Upper lobe of left lung (tissue), 6 donors: ENCODE data around the gene STK16. TPM values are rescaled to one million over a fixed set of nuclear protein-coding genes. Genes with fewer than 3 reads are reported as not detected.

Source experiments
- ATAC-seq, 2 donors: fragments of 200-7000 bp; cut with Tn5 transposase; one replicate each; pipeline ENCODE4 v1.9.1; 2022; ENCODE audit warnings: mild to moderate bottlenecking in 2 of 2, moderate library complexity in 2 of 2; ENCODE audit not compliant: low FRiP score in 2 of 2
- DNase-seq, 2 donors: peaks; one replicate each; pipeline ENCODE4 v3.0.0-alpha.2; 2019 to 2020
- H3K27ac ChIP-seq, 4 donors: fragments of 200-600 bp; sonication (generic); one replicate each; pipeline ENCODE4 v1.5.1; 2016 to 2019
- H3K27me3 ChIP-seq, 4 donors: fragments of 200-600 bp; sonication (generic); one replicate each; pipeline ENCODE4 v1.5.1; 2017 to 2019
- H3K36me3 ChIP-seq, 4 donors: fragments of 200-600 bp; sonication (generic); one replicate each; pipeline ENCODE4 v1.5.1; 2016 to 2019
- H3K4me1 ChIP-seq, 4 donors: fragments of 200-600 bp; sonication (generic); one replicate each; pipeline ENCODE4 v1.5.1; 2018 to 2019
- H3K4me3 ChIP-seq, 4 donors: fragments of 200-600 bp; sonication (generic); one replicate each; pipeline ENCODE4 v1.5.1; 2017 to 2019; ENCODE audit warnings: mild to moderate bottlenecking in 2 of 4, moderate library complexity in 1 of 4
- H3K9me3 ChIP-seq, 4 donors: fragments of 200-600 bp; sonication (generic); one replicate each; pipeline ENCODE4 v1.5.1; 2018 to 2019
- CTCF ChIP-seq, 6 experiments: fragments of 450-650 bp in 4 of 6; fragments of 200-600 bp in 2 of 6; sonication (generic) in 2 of 6; IDR thresholded peaks; one replicate each; pipeline ENCODE4 v1.5.1; 2016 to 2019; ENCODE audit warnings: antibody characterized with exemption in 6 of 6
- EP300 ChIP-seq, 4 donors: sonication (generic); formaldehyde crosslinking; IDR thresholded peaks; one replicate each; pipeline ENCODE4 v1.5.1; 2017; ENCODE audit warnings: antibody characterized with exemption in 4 of 4, control low read depth in 2 of 4
- POLR2A ChIP-seq, 4 donors: fragments of 450-650 bp; IDR thresholded peaks; one replicate each; pipeline ENCODE4 v1.5.1; 2016 to 2017; ENCODE audit warnings: antibody characterized with exemption in 4 of 4, mild to moderate bottlenecking in 2 of 4
- POLR2AphosphoS5 ChIP-seq, 2 donors: sonication (generic); formaldehyde crosslinking; IDR thresholded peaks; one replicate each; pipeline ENCODE4 v1.5.1; 2017; ENCODE audit warnings: antibody characterized with exemption in 2 of 2
- WGBS, 2 donors: methylation state at CpG; one replicate each; pipeline ENCODE4 v1.1.5; 2017 to 2018; 5-methylcytosine and 5-hydroxymethylcytosine counted together
- total RNA-seq, 6 donors: library from RNA; depleted of rRNA in 4 of 6; stranded (reverse); fragments of >200 nt in 4 of 6; gene quantifications; one replicate each; pipeline versions ENCODE4 v1.1.0 to v1.2.1, GENCODE V29; 2016 to 2021
- donor health status: DM: no; HTN: no; CAD: no; lungs with moderate emphysema.
- donor health status: DM: no; HTN: yes; CAD: no; lungs with severe emphysema.

Gene STK16
- total RNA-seq, 6 donors from 2014 or later: 12.6 to 28.3 (median 15.7) TPM

GRCh38 chr2:219225350-219225749 lies 19.9 kb upstream of the STK16 start:
- peak overlapping the region in 1 of 4 donors; percentile 52 for H3K27ac ChIP-seq
- ATAC-seq (no peak), DNase-seq (peak in 1 of 2 donors; percentile 57)
- no peaks in the 10 kb centered on the region for H3K9me3 ChIP-seq
- TF ChIP-seq POLR2AphosphoS5 (IDR thresholded peaks at IDR 0.05) (peak in 1 of 2 donors; percentile 31), CTCF (IDR thresholded peaks at IDR 0.05) (no peak), POLR2A (IDR thresholded peaks at IDR 0.05) (no peak), EP300 (IDR thresholded peaks at IDR 0.05) (no peak)
- no peaks in the 10 kb centered on the region for H3K27me3 ChIP-seq
- peaks cover 42 to 68% (median 58%) of the 10 kb centered on the region in 4 donors for H3K36me3 ChIP-seq
- peaks cover 16 to 33% (median 20%) of the 10 kb centered on the region in 4 donors for H3K4me1 ChIP-seq
- 61 to 68% methylated on average over 3 of the region's 3 CpGs for WGBS, 2 donors
- H3K4me3 ChIP-seq: no peak overlapping the region

DNA sequence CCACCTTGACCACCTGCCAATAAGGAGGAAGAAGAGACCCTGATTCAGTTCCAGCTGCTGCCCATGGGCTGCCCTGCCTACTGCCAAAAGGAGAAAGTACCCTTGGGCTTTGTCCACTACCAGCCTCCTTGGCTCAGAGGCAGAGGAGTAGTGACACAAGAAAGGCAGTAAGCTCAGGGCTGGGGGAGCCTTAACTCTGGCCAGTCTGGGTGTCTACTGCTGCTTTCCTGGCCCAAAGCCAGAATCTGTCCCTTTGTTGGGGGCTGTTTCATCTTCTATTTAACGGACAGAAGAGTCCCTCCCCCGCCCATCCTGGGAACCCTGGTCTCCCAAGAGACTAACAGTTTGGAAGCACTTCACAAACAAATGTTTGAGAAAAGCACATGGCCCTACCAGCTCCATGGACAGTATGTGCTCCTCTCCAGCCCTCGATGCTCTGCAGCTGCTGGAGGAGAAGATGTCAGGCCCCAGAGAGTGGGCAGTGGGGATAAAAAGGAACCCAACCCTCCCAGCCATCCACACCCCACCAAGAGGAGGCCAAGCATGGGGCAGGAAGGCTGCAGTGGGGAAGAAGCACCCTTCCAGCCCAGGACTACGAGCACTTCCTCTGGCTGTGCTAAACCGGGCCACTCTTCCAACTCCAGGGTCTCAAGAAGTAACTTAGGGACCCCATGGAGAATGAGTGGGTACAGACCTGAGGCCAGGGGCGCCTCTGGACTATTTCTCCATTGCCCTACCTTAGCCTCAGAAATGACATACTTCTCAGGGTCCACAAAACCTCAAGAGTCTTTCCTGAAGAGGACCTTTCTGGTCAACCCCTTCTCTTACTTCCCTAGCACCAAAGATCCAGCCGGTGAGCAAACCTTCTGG lies 17.0 kb upstream of the STK16 start:
- peak overlapping the region; percentile 81 to 92 (median 86) for H3K4me3 ChIP-seq
- WGBS, 2 donors: 41 to 48% methylated on average over 5 to 7 of the region's 7 CpGs
- no peaks in the 10 kb centered on the region for H3K27me3 ChIP-seq
- H3K36me3 ChIP-seq: peaks cover 30 to 57% (median 42%) of the 10 kb centered on the region in 4 donors
- H3K27ac ChIP-seq: peak overlapping the region; percentile 94 to 97 (median 96)
- DNase-seq (no peak), ATAC-seq (no peak)
- H3K9me3 ChIP-seq: no peaks in the 10 kb centered on the region
- peaks cover 23 to 42% (median 28%) of the 10 kb centered on the region in 4 donors for H3K4me1 ChIP-seq
- TF ChIP-seq EP300 (IDR thresholded peaks at IDR 0.05) (no peak), POLR2A (IDR thresholded peaks at IDR 0.05) (no peak), POLR2AphosphoS5 (IDR thresholded peaks at IDR 0.05) (no peak)

- H3K27me3 ChIP-seq: no peaks in the 10 kb centered on the region
- H3K4me1 ChIP-seq: peaks cover 23 to 42% (median 28%) of the 10 kb centered on the region in 4 donors
- H3K27ac ChIP-seq: peak overlapping the region; percentile 94 to 97 (median 96)
- peaks cover 32 to 57% (median 42%) of the 10 kb centered on the region in 4 donors for H3K36me3 ChIP-seq
- peak in 1 of 2 donors; percentile 28 for ATAC-seq
- no peak for DNase-seq
- no peaks in the 10 kb centered on the region for H3K9me3 ChIP-seq
- WGBS, 2 donors: 0 to 1% methylated on average over 1 to 9 of the region's 19 CpGs
- H3K4me3 ChIP-seq: peak overlapping the region; percentile 81 to 92 (median 86)
- TF ChIP-seq CTCF (IDR thresholded peaks at IDR 0.05): no peak
- no peak for TF ChIP-seq EP300 (IDR thresholded peaks at IDR 0.05)
- no peak for TF ChIP-seq POLR2AphosphoS5 (IDR thresholded peaks at IDR 0.05)
- no peak for TF ChIP-seq POLR2A (IDR thresholded peaks at IDR 0.05)
Measured at GRCh38 chr2:219228911-219229304, 16.4 kb upstream of the STK16 start.

- 2% methylated on average over 44 of the region's 80 CpGs; no CpG with 5 or more reads in 1 of the 2 donors for WGBS, 2 donors
- peak; percentile 99 for ATAC-seq
- H3K4me1 ChIP-seq: peaks cover 23 to 42% (median 28%) of the 10 kb centered on the region in 4 donors
- peak; percentile 96 to 99 for DNase-seq
- peak within 1 kb of the TSS; percentile 81 to 92 (median 86) for H3K4me3 ChIP-seq
- peak; percentile 20 to 93 (median 76) for TF ChIP-seq POLR2A (IDR thresholded peaks at IDR 0.05)
- TF ChIP-seq CTCF (IDR thresholded peaks at IDR 0.05): peak in 3 of 6 experiments; percentile 14 to 18 (median 18)
- peak in 1 of 4 donors; percentile 78 for TF ChIP-seq EP300 (IDR thresholded peaks at IDR 0.05)
- peak; percentile 94 to 98 for TF ChIP-seq POLR2AphosphoS5 (IDR thresholded peaks at IDR 0.05)
- no peaks in the 10 kb centered on the region for H3K9me3 ChIP-seq
- H3K27ac ChIP-seq: peak within 1 kb of the TSS; percentile 94 to 97 (median 96)
- H3K36me3 ChIP-seq: peaks cover 32 to 57% (median 41%) of the 10 kb centered on the region in 4 donors
- H3K27me3 ChIP-seq: no peaks in the 10 kb centered on the region
Measured at GRCh38 chr2:219229305-219230058, 15.8 kb upstream of the STK16 start, which contains the start of the genes ANKZF1 and ATG9A. Gene ANKZF1 (plus strand): TSS chr2:219229806. CDS start chr2:219230258, 452 bp downstream. Gene ATG9A (minus strand): TSS chr2:219229636. CDS start chr2:219228024, 1,612 bp downstream.
